ENCODE measurements around the gene LYPD6B.

The LYPD6B gene

DNA sequence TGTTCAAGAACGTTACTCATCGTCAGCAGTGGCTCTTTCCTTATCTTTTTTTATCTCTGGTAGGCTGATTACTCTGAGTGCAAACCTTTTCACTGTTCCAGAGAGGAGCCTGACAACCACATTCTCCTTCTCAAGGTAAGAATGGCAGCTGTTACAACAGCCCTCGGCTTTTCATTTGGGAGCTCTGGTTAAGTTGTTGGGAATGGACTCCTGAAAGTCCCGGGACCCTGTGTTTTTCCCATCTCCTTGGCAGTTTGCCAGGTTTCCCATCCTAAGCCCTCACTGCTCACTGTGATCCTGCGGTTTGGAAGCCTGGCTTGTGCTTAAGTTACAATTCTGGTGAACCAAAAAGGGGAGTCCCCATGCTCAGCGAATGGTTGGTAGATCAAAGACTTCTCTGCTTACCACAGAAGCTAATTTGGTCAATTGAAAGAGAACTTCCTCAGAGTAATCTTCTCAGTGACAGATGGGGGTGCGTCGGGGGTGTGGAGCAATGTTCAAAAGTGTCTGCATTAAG is 122.3 kb downstream of the LYPD6B start:
- Mint-ChIP-seq H3K4me1 (peaks cover 20% of the 10 kb centered on the region), H3K36me3 (ENCODE audit: low read depth) (no peaks in the 10 kb centered on the region), H3K4me3 (no peak overlapping the region), H3K9me3 (no peaks in the 10 kb centered on the region), H3K27ac (no peak overlapping the region), H3K27me3 (ENCODE audit: low read depth) (peaks cover 22% of the 10 kb centered on the region)
- TF ChIP-seq, protein P1, sequence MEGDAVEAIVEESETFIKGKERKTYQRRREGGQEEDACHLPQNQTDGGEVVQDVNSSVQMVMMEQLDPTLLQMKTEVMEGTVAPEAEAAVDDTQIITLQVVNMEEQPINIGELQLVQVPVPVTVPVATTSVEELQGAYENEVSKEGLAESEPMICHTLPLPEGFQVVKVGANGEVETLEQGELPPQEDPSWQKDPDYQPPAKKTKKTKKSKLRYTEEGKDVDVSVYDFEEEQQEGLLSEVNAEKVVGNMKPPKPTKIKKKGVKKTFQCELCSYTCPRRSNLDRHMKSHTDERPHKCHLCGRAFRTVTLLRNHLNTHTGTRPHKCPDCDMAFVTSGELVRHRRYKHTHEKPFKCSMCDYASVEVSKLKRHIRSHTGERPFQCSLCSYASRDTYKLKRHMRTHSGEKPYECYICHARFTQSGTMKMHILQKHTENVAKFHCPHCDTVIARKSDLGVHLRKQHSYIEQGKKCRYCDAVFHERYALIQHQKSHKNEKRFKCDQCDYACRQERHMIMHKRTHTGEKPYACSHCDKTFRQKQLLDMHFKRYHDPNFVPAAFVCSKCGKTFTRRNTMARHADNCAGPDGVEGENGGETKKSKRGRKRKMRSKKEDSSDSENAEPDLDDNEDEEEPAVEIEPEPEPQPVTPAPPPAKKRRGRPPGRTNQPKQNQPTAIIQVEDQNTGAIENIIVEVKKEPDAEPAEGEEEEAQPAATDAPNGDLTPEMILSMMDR (IDR thresholded peaks at IDR 0.05; ENCODE audit: unreplicated experiment in 3 of 3): no peak

DNA sequence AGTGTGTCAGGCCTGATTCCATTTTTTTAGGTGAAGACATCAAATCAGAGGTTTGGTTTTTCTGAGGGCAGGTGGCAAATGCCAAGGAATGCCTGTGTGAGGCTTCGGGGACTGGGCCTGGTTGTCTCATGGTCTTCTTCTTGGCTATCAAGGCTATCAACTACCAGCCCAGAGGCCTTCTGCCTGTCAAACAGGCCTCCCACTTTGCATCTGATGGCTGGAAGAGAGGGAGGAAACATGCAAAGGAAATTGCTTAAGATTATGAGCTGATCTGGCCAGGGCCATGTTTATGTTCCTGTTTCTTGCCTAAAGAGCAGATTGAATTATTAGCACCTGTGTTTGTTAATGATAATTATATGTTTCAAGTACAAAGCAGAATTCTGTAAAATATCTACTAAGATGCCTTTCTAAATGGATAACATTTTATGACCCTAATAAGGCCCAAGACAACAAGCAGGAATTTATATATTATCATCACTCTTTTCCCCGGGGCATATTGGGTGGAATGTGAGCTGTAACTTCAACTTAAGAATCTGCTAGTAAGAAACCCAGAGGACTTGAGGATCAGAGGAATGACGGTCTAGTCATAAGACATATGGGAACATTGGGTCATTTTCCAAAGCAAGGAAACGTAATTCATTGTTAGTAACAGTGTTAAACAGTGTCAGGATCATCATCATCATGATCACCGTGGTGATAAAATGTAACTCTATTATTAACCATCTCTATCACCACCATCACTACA is 123.2 kb downstream of the LYPD6B start:
- no peak overlapping the region for H3K27ac Mint-ChIP-seq

DNA sequence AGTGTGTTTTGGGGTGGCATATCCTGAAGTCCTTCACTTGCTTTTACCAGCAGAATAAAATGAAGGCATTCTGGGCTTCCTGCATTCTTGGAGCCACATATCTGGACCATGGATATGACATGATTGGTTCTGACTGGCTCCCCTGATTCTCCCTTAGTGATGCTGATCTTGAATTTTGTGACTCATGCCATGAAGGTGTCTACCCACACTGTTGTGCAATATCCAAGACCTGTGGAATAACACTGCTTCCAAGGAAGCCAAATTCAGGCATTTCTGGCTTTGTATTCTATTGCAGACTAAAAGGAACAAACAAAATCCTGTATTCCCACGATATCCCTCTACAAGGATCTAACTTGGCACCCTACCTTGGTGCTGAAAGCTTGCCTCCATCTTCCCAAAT is 125.8 kb downstream of the LYPD6B start:
- Mint-ChIP-seq H3K4me1 (peaks cover 23% of the 10 kb centered on the region), H3K9me3 (no peaks in the 10 kb centered on the region), H3K4me3 (no peak overlapping the region), H3K36me3 (ENCODE audit: low read depth) (no peaks in the 10 kb centered on the region), H3K27me3 (ENCODE audit: low read depth) (peaks cover 19% of the 10 kb centered on the region), H3K27ac (no peak overlapping the region)
- TF ChIP-seq, protein P1 (IDR thresholded peaks at IDR 0.05; ENCODE audit: unreplicated experiment in 3 of 3): no peak

More for the DNA sequence above, 123.2 kb downstream of the LYPD6B start:
- TF ChIP-seq, protein P1 (IDR thresholded peaks at IDR 0.05; ENCODE audit: unreplicated experiment in 3 of 3): no peak
- H3K4me1 Mint-ChIP-seq: peaks cover 20% of the 10 kb centered on the region
- no peaks in the 10 kb centered on the region for H3K36me3 Mint-ChIP-seq (ENCODE audit: low read depth)
- peaks cover 20% of the 10 kb centered on the region for H3K27me3 Mint-ChIP-seq (ENCODE audit: low read depth)
- H3K9me3 Mint-ChIP-seq: no peaks in the 10 kb centered on the region
- no peak overlapping the region for H3K4me3 Mint-ChIP-seq

DNA sequence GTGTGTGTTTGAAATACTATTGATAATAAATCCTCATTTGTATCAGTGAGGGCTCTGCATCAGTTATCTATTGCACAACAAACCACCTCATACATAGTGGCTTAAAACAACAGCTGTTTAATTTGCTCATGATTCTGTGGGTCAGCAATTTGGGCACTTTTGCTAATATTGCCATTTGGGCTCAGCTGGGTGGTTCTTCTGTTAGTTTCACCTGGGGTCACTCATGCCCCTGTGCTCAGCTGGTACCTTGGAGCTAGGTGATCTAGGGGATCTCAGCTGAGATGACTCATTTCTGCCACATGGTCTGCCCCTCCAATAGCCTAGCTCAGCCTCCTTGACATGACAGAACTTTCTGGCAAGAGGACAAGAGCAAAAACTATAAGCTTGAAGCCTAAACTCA is 126.3 kb downstream of the LYPD6B start:
- Mint-ChIP-seq H3K4me1 (peaks cover 20% of the 10 kb centered on the region), H3K9me3 (no peaks in the 10 kb centered on the region), H3K27me3 (ENCODE audit: low read depth) (peaks cover 16% of the 10 kb centered on the region), H3K36me3 (ENCODE audit: low read depth) (no peaks in the 10 kb centered on the region), H3K4me3 (no peak overlapping the region), H3K27ac (no peak overlapping the region)
- TF ChIP-seq, protein P1 (IDR thresholded peaks at IDR 0.05; ENCODE audit: unreplicated experiment in 3 of 3): no peak

DNA sequence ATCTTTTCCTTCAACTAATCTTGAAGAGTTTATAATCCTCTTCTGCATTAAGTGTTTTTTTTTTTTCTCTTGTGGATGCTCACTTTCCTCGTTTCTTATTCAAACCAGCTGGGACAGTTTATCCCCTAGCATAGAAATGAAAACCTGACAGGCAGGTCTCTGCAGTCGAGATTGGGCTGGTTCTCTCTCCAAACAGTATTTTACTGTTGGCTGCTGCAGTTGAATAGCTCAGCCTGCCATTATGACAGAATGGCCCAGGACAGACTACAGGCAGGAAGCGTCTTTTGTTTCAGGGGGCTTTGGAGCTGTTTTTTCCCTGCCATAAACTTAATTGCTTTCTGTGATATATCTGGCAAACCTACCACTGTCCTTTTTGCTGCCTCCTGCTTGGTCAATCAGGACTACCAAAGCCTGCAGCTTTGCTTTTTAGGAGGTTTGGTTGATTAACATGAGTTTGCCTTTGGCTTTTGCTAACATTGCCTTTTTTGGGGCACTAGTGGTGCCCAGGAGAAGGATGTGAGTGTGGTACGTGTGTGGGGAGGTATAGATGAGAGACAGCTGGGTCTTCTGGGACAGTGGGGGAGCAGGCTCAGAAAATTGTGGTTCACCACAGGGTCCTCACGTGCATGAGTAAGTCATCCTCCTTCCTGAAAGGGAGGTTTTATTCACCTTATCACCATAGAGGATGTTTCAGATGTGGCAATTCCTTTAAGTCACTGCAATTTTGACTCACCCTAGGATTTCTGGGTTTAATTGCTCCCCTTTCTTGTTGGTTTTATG is 128.7 kb downstream of the LYPD6B start:
- Mint-ChIP-seq H3K4me1 (peaks cover 5% of the 10 kb centered on the region), H3K27me3 (ENCODE audit: low read depth) (peaks cover 4% of the 10 kb centered on the region), H3K36me3 (ENCODE audit: low read depth) (peaks cover 6% of the 10 kb centered on the region), H3K9me3 (peaks cover 3% of the 10 kb centered on the region), H3K27ac (peak overlapping the region in 1 of 3 experiments; percentile 1), H3K4me3 (no peak overlapping the region)
- TF ChIP-seq, protein P1 (IDR thresholded peaks at IDR 0.05; ENCODE audit: unreplicated experiment in 3 of 3): no peak
